ENCODE results near the gene NDUFV3.

NDUFV3 gene

DNA sequence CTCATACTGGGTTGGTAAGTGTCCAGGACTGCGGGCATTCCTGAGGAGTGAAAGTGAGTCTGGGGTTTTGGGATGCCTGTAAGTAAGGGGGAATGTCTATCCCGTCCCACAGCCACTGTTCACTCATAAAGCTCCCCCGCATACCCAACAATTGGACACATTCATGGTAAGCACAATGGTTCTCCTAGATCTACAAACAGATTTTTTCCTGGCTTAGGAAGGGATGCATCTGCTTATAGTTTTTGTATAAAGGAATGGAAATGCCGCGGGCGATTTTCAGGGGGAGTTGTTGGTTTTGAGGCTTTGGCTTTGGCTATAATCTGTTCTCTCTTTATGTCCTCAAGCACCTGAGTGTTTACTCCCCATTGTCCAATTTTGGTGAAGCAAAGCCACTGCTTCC lies 25.2 kb downstream of the NDUFV3 start:
- H3K27ac ChIP-seq (ENCODE audit: extremely low read depth, low read depth, low read length): no peak overlapping the region
- TF ChIP-seq MYNN (tag by site-specific recombination; IDR thresholded peaks at IDR 0.05; ENCODE audit: borderline replicate concordance): no peak
- TF ChIP-seq, protein P1, sequence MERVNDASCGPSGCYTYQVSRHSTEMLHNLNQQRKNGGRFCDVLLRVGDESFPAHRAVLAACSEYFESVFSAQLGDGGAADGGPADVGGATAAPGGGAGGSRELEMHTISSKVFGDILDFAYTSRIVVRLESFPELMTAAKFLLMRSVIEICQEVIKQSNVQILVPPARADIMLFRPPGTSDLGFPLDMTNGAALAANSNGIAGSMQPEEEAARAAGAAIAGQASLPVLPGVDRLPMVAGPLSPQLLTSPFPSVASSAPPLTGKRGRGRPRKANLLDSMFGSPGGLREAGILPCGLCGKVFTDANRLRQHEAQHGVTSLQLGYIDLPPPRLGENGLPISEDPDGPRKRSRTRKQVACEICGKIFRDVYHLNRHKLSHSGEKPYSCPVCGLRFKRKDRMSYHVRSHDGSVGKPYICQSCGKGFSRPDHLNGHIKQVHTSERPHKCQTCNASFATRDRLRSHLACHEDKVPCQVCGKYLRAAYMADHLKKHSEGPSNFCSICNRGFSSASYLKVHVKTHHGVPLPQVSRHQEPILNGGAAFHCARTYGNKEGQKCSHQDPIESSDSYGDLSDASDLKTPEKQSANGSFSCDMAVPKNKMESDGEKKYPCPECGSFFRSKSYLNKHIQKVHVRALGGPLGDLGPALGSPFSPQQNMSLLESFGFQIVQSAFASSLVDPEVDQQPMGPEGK (tag by site-specific recombination; IDR thresholded peaks at IDR 0.05): no peak
- TF ChIP-seq WT1 (tag by site-specific recombination; IDR thresholded peaks at IDR 0.05): no peak
- TF ChIP-seq ZNF266 (tag by site-specific recombination; IDR thresholded peaks at IDR 0.05; ENCODE audit: low read depth): no peak
- TF ChIP-seq, protein P2, sequence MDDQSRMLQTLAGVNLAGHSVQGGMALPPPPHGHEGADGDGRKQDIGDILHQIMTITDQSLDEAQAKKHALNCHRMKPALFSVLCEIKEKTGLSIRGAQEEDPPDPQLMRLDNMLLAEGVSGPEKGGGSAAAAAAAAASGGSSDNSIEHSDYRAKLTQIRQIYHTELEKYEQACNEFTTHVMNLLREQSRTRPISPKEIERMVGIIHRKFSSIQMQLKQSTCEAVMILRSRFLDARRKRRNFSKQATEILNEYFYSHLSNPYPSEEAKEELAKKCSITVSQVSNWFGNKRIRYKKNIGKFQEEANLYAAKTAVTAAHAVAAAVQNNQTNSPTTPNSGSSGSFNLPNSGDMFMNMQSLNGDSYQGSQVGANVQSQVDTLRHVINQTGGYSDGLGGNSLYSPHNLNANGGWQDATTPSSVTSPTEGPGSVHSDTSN (CRISPR knock-in tag; IDR thresholded peaks at IDR 0.05): no peak
- no peak for TF ChIP-seq ZNF311 (tag by site-specific recombination; IDR thresholded peaks at IDR 0.05; ENCODE audit: borderline replicate concordance)
- TF ChIP-seq, protein P3, sequence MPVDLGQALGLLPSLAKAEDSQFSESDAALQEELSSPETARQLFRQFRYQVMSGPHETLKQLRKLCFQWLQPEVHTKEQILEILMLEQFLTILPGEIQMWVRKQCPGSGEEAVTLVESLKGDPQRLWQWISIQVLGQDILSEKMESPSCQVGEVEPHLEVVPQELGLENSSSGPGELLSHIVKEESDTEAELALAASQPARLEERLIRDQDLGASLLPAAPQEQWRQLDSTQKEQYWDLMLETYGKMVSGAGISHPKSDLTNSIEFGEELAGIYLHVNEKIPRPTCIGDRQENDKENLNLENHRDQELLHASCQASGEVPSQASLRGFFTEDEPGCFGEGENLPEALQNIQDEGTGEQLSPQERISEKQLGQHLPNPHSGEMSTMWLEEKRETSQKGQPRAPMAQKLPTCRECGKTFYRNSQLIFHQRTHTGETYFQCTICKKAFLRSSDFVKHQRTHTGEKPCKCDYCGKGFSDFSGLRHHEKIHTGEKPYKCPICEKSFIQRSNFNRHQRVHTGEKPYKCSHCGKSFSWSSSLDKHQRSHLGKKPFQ (tag by site-specific recombination; IDR thresholded peaks at IDR 0.05): no peak
- no peak for TF ChIP-seq ZSCAN30 (tag by site-specific recombination; IDR thresholded peaks at IDR 0.05)
- TF ChIP-seq ZBTB1 (tag by site-specific recombination; IDR thresholded peaks at IDR 0.05): no peak
- no peak for TF ChIP-seq ZNF792 (tag by site-specific recombination; IDR thresholded peaks at IDR 0.05)
- TF ChIP-seq ZNF350 (tag by site-specific recombination; IDR thresholded peaks at IDR 0.05): no peak
- TF ChIP-seq, protein P4, sequence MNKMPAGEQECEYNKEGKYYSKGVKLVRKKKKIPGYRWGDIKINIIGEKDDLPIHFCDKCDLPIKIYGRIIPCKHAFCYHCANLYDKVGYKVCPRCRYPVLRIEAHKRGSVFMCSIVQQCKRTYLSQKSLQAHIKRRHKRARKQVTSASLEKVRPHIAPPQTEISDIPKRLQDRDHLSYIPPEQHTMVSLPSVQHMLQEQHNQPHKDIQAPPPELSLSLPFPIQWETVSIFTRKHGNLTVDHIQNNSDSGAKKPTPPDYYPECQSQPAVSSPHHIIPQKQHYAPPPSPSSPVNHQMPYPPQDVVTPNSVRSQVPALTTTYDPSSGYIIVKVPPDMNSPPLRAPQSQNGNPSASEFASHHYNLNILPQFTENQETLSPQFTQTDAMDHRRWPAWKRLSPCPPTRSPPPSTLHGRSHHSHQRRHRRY (tag by site-specific recombination; IDR thresholded peaks at IDR 0.05): no peak
- TF ChIP-seq ZBTB48 (tag by site-specific recombination; IDR thresholded peaks at IDR 0.05): no peak
- no peak for TF ChIP-seq ZNF302 (tag by site-specific recombination; IDR thresholded peaks at IDR 0.05; ENCODE audit: low read depth)
- TF ChIP-seq ZNF626 (tag by site-specific recombination; IDR thresholded peaks at IDR 0.05): no peak
- TF ChIP-seq ZNF791 (tag by site-specific recombination; IDR thresholded peaks at IDR 0.05): no peak
- ChIA-PET CTCF (no interaction called here), POLR2A (interaction anchor here (1.3 kb wide), 1 partner anchor 25 kb away, joined by 3 read pairs; the partner anchor contains the start of gene NDUFV3)
- peaks cover 0 to under 1% of the 10 kb centered on the region in 2 experiments; a peak in 2 of 3 replicates for H3K36me3 ChIP-seq (ENCODE audit: control insufficient read depth in 2 of 2, insufficient read depth in 1 of 2, low read length in 2 of 2)
- no peaks in the 10 kb centered on the region for H3K9me3 ChIP-seq (ENCODE audit: control insufficient read depth, insufficient read depth, low read depth, low read length)
- no peak overlapping the region for H3K4me3 ChIP-seq (ENCODE audit: low read depth, low read length)
- H3K4me1 ChIP-seq (ENCODE audit: control insufficient read depth, insufficient read depth, low read length): no peaks in the 10 kb centered on the region

DNA sequence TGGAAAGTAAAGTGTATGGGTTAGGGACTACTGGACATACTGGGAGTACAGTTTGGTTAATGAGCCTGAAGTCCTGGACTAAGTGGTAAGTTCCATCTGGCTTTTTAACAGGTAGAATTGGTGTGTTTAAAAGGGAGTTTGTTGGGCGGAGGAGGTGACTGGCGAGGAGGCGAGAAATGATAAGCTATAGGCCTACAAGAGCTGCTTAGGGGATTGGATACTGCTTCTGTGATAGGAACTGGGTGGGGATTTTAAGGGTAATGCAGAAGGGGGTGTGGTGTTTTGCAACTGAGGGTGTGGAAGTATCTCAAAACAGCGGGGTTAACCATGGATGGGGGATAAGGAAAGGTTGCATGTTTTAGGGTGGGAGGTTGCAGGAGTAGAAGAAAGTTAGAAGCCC lies 28.8 kb downstream of the NDUFV3 start:
- H3K9me3 ChIP-seq (ENCODE audit: control insufficient read depth, insufficient read depth, low read depth, low read length): no peaks in the 10 kb centered on the region
- no peak overlapping the region for H3K4me3 ChIP-seq (ENCODE audit: low read depth, low read length)
- ChIA-PET POLR2A (interaction anchor here (0.6 kb wide), 1 partner anchor 769 kb away, joined by 4 read pairs; no protein-coding TSS in a partner anchor), CTCF (interaction anchor here (0.6 to 0.7 kb wide), 3 partner anchors 258 to 796 kb away, joined by 3 read pairs; no protein-coding TSS in a partner anchor)
- no peak overlapping the region for H3K27ac ChIP-seq (ENCODE audit: extremely low read depth, low read depth, low read length)
- H3K36me3 ChIP-seq (ENCODE audit: control insufficient read depth in 2 of 2, insufficient read depth in 1 of 2, low read length in 2 of 2): no peaks in the 10 kb centered on the region
- H3K4me1 ChIP-seq (ENCODE audit: control insufficient read depth, insufficient read depth, low read length): no peaks in the 10 kb centered on the region; the same call in 1 of the 2 replicates
- TF ChIP-seq, protein P5, sequence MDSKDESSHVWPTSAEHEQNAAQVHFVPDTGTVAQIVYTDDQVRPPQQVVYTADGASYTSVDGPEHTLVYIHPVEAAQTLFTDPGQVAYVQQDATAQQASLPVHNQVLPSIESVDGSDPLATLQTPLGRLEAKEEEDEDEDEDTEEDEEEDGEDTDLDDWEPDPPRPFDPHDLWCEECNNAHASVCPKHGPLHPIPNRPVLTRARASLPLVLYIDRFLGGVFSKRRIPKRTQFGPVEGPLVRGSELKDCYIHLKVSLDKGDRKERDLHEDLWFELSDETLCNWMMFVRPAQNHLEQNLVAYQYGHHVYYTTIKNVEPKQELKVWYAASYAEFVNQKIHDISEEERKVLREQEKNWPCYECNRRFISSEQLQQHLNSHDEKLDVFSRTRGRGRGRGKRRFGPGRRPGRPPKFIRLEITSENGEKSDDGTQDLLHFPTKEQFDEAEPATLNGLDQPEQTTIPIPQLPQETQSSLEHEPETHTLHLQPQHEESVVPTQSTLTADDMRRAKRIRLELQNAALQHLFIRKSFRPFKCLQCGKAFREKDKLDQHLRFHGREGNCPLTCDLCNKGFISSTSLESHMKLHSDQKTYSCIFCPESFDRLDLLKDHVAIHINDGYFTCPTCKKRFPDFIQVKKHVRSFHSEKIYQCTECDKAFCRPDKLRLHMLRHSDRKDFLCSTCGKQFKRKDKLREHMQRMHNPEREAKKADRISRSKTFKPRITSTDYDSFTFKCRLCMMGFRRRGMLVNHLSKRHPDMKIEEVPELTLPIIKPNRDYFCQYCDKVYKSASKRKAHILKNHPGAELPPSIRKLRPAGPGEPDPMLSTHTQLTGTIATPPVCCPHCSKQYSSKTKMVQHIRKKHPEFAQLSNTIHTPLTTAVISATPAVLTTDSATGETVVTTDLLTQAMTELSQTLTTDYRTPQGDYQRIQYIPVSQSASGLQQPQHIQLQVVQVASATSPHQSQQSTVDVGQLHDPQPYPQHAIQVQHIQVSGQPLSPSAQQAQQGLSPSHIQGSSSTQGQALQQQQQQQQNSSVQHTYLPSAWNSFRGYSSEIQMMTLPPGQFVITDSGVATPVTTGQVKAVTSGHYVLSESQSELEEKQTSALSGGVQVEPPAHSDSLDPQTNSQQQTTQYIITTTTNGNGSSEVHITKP (tag by site-specific recombination; IDR thresholded peaks at IDR 0.05): no peak
- no peak for TF ChIP-seq KLF16 (tag by site-specific recombination; IDR thresholded peaks at IDR 0.05)
- TF ChIP-seq, protein P6, sequence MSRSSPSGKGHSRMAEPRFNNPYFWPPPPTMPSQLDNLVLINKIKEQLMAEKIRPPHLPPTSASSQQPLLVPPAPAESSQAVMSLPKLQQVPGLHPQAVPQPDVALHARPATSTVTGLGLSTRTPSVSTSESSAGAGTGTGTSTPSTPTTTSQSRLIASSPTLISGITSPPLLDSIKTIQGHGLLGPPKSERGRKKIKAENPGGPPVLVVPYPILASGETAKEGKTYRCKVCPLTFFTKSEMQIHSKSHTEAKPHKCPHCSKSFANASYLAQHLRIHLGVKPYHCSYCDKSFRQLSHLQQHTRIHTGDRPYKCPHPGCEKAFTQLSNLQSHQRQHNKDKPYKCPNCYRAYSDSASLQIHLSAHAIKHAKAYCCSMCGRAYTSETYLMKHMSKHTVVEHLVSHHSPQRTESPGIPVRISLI (tag by site-specific recombination; IDR thresholded peaks at IDR 0.05): no peak
- no peak for TF ChIP-seq ZNF514 (tag by site-specific recombination; IDR thresholded peaks at IDR 0.05)
- TF ChIP-seq SALL2 (tag by site-specific recombination; IDR thresholded peaks at IDR 0.05; ENCODE audit: borderline replicate concordance): no peak
- TF ChIP-seq, protein P7, sequence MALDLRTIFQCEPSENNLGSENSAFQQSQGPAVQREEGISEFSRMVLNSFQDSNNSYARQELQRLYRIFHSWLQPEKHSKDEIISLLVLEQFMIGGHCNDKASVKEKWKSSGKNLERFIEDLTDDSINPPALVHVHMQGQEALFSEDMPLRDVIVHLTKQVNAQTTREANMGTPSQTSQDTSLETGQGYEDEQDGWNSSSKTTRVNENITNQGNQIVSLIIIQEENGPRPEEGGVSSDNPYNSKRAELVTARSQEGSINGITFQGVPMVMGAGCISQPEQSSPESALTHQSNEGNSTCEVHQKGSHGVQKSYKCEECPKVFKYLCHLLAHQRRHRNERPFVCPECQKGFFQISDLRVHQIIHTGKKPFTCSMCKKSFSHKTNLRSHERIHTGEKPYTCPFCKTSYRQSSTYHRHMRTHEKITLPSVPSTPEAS (tag by site-specific recombination; IDR thresholded peaks at IDR 0.05): no peak
- no peak for TF ChIP-seq ZNF292 (tag by site-specific recombination; IDR thresholded peaks at IDR 0.05; ENCODE audit: borderline replicate concordance, low read depth)
